Loucy (cell line): ENCODE measurements around the gene ZNF878.
"Not testable (repeated sequence)": the region's sequence is repeated elsewhere in the genome, so short reads cannot be mapped to it uniquely, and the experiment has no call there.

ENCODE experiments used
- H2AFZ ChIP-seq: fragments of 200-600 bp; sonication (generic); 2 replicates; pipeline ENCODE4 v1.6.0; 2016; ENCODE audit warnings: antibody characterized with exemption, mild to moderate bottlenecking, low read length, moderate library complexity
- H3F3A ChIP-seq: fragments of 200-600 bp; 2 replicates; pipeline ENCODE4 v1.6.0; 2016; ENCODE audit warnings: antibody characterized with exemption, low read depth, mild to moderate bottlenecking
- H3K27me3 ChIP-seq: fragments of 200-600 bp; sonication (generic); 2 replicates; pipeline ENCODE4 v1.6.1; 2014; ENCODE audit warnings: low read length, mild to moderate bottlenecking; ENCODE audit not compliant: insufficient read depth, poor library complexity, severe bottlenecking
- H3K36me3 ChIP-seq: fragments of 200-600 bp; sonication (generic); 2 replicates; pipeline ENCODE4 v1.6.1; 2016; ENCODE audit warnings: low read length; ENCODE audit not compliant: insufficient read depth
- H3K4me1 ChIP-seq: fragments of 200-600 bp; sonication (generic); 2 replicates; pipeline ENCODE4 v1.5.1; 2014; ENCODE audit warnings: low read length, mild to moderate bottlenecking; ENCODE audit not compliant: insufficient read depth, poor library complexity, severe bottlenecking
- H3K4me2 ChIP-seq: fragments of 200-600 bp; sonication (generic); 2 replicates; pipeline ENCODE4 v1.6.0; 2014; ENCODE audit warnings: antibody characterized with exemption, low read length, low read depth, mild to moderate bottlenecking; ENCODE audit not compliant: poor library complexity, severe bottlenecking
- H3K4me3 ChIP-seq: fragments of 200-600 bp; sonication (generic); 2 replicates; pipeline ENCODE4 v1.5.1; 2014; ENCODE audit warnings: low read length, mild to moderate bottlenecking, mixed read lengths; ENCODE audit not compliant: poor library complexity, severe bottlenecking
- H3K79me2 ChIP-seq: fragments of 200-600 bp; sonication (generic); 2 replicates; pipeline ENCODE4 v1.6.1; 2014; ENCODE audit warnings: low read length; ENCODE audit not compliant: insufficient read depth
- H3K9ac ChIP-seq: fragments of 200-600 bp; sonication (generic); 2 replicates; pipeline ENCODE4 v1.6.0; 2014; ENCODE audit warnings: mild to moderate bottlenecking, low read depth, low read length, moderate library complexity; ENCODE audit not compliant: poor library complexity, severe bottlenecking
- H3K9me2 ChIP-seq: fragments of 200-600 bp; sonication (generic); replicated peaks from 2 replicates; pipeline ENCODE4 v1.6.1; 2016; ENCODE audit warnings: low read depth, low read length, mixed read lengths
- H3K9me3 ChIP-seq: fragments of 200-600 bp; sonication (generic); 2 replicates; pipeline ENCODE4 v1.6.1; 2014; ENCODE audit warnings: mild to moderate bottlenecking, antibody characterized with exemption, low read length, low read depth; ENCODE audit not compliant: insufficient read depth
- H4K20me1 ChIP-seq: fragments of 200-600 bp; sonication (generic); 2 replicates; pipeline ENCODE4 v1.6.0; 2014; ENCODE audit warnings: antibody characterized with exemption, low read length, mild to moderate bottlenecking; ENCODE audit not compliant: insufficient read depth, poor library complexity, severe bottlenecking
- EZH2phosphoT487 ChIP-seq: fragments of 200-600 bp; IDR thresholded peaks from 2 replicates; pipeline ENCODE4 v1.6.1; 2018; ENCODE audit warnings: antibody characterized with exemption, mild to moderate bottlenecking, moderate library complexity, borderline replicate concordance
- TF ChIP-seq, protein P1 (sequence below): fragments of 200-600 bp; sonication (generic); conservative IDR thresholded peaks from 2 replicates; pipeline ENCODE4 v1.5.1; 2014; ENCODE audit warnings: mild to moderate bottlenecking, antibody characterized with exemption, low read length

The ZNF878 gene

DNA sequence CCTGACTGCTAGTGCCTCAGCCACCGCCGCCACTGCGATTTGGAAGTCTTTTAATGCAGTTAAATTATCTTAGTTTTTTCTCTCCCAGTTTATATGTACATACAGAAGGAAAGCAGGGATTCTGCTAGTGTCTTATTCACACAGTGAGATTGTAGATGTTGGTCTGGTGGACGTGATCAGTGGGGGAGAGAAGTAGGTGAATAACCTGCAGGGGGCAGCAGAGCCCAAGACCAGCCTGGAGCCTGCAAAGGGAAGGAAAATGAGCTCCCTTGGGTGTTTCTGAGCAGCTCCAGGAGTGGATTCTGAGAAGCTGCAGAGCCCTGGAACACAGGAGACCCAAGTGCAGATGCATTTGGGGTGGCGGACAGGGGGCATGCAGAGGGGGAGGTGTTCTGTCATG is 38.0 kb upstream of the ZNF878 start:
- H3K4me2 ChIP-seq = no peak overlapping the region
- no peaks in the 10 kb centered on the region for H3K9me3 ChIP-seq
- H3K9me2 ChIP-seq = no peaks in the 10 kb centered on the region
- no peaks in the 10 kb centered on the region for H3K36me3 ChIP-seq
- H3F3A ChIP-seq = no peaks in the 10 kb centered on the region
- no peak overlapping the region for H3K9ac ChIP-seq
- H3K27me3 ChIP-seq = no peaks in the 10 kb centered on the region
- no peak for TF ChIP-seq EZH2phosphoT487
- TF ChIP-seq, protein P1, sequence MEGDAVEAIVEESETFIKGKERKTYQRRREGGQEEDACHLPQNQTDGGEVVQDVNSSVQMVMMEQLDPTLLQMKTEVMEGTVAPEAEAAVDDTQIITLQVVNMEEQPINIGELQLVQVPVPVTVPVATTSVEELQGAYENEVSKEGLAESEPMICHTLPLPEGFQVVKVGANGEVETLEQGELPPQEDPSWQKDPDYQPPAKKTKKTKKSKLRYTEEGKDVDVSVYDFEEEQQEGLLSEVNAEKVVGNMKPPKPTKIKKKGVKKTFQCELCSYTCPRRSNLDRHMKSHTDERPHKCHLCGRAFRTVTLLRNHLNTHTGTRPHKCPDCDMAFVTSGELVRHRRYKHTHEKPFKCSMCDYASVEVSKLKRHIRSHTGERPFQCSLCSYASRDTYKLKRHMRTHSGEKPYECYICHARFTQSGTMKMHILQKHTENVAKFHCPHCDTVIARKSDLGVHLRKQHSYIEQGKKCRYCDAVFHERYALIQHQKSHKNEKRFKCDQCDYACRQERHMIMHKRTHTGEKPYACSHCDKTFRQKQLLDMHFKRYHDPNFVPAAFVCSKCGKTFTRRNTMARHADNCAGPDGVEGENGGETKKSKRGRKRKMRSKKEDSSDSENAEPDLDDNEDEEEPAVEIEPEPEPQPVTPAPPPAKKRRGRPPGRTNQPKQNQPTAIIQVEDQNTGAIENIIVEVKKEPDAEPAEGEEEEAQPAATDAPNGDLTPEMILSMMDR = peak; percentile 84
- 0 out of 2 replicates have a peak overlapping the region, but pooled peaks have one; percentile 41 for H2AFZ ChIP-seq
- no peaks in the 10 kb centered on the region for H3K4me1 ChIP-seq
- H3K4me3 ChIP-seq = no peak overlapping the region
- H4K20me1 ChIP-seq = no peaks in the 10 kb centered on the region
- no peaks in the 10 kb centered on the region for H3K79me2 ChIP-seq

DNA sequence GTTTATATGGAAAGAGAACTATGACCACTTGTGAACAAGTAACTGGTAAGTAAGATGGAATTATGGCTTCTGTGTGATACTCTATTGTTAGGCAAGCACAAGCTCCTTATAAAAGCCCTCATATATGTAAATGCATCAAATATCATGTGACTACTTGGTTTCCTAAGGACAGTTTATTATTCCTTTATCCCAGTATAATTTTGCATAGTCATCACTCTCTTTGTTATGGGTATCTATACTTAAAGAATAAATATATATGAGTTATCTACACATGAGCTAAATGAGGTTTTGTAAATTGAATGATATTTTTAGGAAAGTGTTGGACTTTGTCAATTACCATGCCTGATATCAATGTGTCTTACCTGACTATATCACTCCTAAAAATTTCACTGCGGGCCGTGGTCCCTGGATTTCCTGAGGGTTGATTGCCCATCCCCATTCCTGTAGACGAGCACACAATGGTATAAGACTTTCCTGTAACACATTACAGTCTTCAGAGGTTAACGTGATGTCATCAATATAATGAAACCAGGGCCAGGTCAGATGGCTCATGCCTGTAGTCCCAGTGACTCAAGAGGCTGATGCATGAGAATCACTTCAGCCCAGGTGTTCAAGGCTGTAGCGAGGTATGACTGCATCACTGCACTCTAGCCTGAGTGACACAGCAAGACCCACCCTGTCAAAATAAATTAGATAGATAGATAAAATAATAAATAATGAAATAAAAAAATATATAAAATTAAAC is 32.5 kb upstream of the ZNF878 start:
- Histone ChIP-seq H3K27me3 (no peaks in the 10 kb centered on the region), H3K9me2 (no peaks in the 10 kb centered on the region), H3F3A (no peaks in the 10 kb centered on the region), H2AFZ (no peak overlapping the region), H3K4me1 (peaks cover 3% of the 10 kb centered on the region), H3K36me3 (no peaks in the 10 kb centered on the region), H3K9ac (no peak overlapping the region), H3K4me2 (no peak overlapping the region), H3K79me2 (no peaks in the 10 kb centered on the region), H3K4me3 (no peak overlapping the region), H4K20me1 (no peaks in the 10 kb centered on the region), H3K9me3 (no peaks in the 10 kb centered on the region)
- TF ChIP-seq, protein P1 = no peak
- TF ChIP-seq EZH2phosphoT487 = no peak

DNA sequence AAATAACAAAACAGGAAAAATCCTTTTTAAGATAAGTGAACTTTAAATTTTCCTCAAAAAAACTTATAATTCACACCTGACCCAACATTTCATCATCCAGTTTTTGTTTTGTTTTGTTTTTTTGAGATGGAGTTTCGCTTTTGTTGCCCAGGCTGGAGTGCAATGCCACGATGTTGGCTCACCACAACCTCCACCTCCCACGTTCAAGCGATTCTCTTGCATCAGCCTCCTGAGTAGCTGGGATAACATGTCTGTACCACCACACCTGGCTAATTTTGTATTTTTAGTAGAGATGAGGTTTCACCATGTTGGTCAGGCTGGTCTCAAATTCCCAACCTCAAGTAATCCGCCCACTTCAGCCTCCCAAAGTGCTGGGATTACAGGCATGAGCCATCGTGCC is 30.6 kb upstream of the ZNF878 start:
- not testable (repeated sequence) for H4K20me1 ChIP-seq, H2AFZ ChIP-seq, H3K4me2 ChIP-seq, H3K9ac ChIP-seq, H3K9me2 ChIP-seq, H3K27me3 ChIP-seq, H3K4me3 ChIP-seq, H3K36me3 ChIP-seq, H3K79me2 ChIP-seq, H3K4me1 ChIP-seq, H3F3A ChIP-seq, H3K9me3 ChIP-seq

DNA sequence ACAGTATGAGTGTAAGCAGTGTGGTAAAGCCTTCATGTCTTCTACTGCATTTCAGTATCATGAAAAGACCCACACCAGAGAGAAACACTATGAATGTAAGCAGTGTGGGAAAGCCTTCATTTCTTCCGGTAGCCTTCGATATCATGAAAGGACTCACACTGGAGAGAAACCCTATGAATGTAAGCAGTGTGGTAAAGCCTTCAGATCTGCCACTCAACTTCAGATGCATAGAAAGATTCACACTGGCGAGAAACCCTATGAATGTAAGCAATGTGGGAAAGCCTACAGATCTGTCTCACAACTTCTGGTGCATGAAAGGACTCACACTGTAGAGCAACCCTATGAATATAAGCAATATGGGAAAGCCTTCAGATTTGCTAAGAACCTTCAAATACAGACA is 24.6 kb upstream of the ZNF878 start:
- Histone ChIP-seq H3F3A (no peaks in the 10 kb centered on the region), H3K4me3 (no peak overlapping the region), H3K9ac (no peak overlapping the region), H4K20me1 (no peaks in the 10 kb centered on the region), H3K4me1 (peaks cover 4% of the 10 kb centered on the region), H3K79me2 (no peaks in the 10 kb centered on the region), H3K9me3 (peaks cover 43% of the 10 kb centered on the region; the same call in 1 of the 2 replicates), H3K27me3 (no peaks in the 10 kb centered on the region), H3K9me2 (no peaks in the 10 kb centered on the region), H3K4me2 (no peak overlapping the region), H3K36me3 (no peaks in the 10 kb centered on the region), H2AFZ (no peak overlapping the region)
- TF ChIP-seq EZH2phosphoT487 = no peak
- TF ChIP-seq, protein P1 = no peak

DNA sequence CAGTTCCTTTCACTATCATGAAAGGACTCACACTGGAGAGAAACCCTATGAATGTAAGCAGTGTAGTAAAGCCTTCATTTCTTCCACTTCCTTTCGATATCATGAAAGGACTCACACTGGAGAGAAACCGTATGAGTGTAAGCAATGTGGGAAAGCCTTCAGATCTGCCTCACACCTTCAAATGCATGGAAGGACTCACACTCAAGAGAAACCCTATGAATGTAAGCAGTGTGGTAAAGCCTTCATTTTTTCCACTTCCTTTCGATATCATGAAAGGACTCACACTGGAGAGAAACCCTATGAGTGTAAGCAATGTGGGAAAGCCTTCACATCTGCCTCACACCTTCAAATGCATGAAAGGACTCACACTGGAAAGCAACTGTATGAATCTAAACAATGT is 23.6 kb upstream of the ZNF878 start:
- peaks cover 43% of the 10 kb centered on the region; the same call in 1 of the 2 replicates for H3K9me3 ChIP-seq
- not testable (repeated sequence) for H3K79me2 ChIP-seq, H3K9ac ChIP-seq, H3K4me2 ChIP-seq, H3K4me3 ChIP-seq, H3K27me3 ChIP-seq, H3K36me3 ChIP-seq, H3F3A ChIP-seq, H2AFZ ChIP-seq, H4K20me1 ChIP-seq, H3K9me2 ChIP-seq, H3K4me1 ChIP-seq
